GM21390 (cell line): ENCODE measurements around the gene MYO7B.

Source experiments
- ATAC-seq: cut with Tn5 transposase; IDR thresholded peaks from one replicate; pipeline ENCODE4 v1.9.1; 2021; ENCODE audit not compliant: unreplicated experiment

The MYO7B gene

GRCh38 chr2:127572841-127573240 lies 37.4 kb downstream of the MYO7B start:
- no peak for ATAC-seq

- ATAC-seq, result no peak
Observed at GRCh38 chr2:127573298-127573697, 37.8 kb downstream of the MYO7B start.

GRCh38 chr2:127573771-127574170 lies 38.3 kb downstream of the MYO7B start:
- no peak for ATAC-seq

GRCh38 chr2:127574656-127575055 lies 39.2 kb downstream of the MYO7B start:
- no peak for ATAC-seq

GRCh38 chr2:127575185-127575765 lies 39.8 kb downstream of the MYO7B start:
- ATAC-seq, result no peak

- ATAC-seq, result no peak
Observed at GRCh38 chr2:127575941-127576432, 40.5 kb downstream of the MYO7B start.

GRCh38 chr2:127576433-127577207 lies 41.1 kb downstream of the MYO7B start:
- no peak for ATAC-seq

- no peak for ATAC-seq
Observed at GRCh38 chr2:127577208-127577475, 41.7 kb downstream of the MYO7B start.

- ATAC-seq, result no peak
Observed at GRCh38 chr2:127577503-127577902, 42.0 kb downstream of the MYO7B start.

- ATAC-seq, result peak; percentile 52
Observed at GRCh38 chr2:127577973-127578372, 42.5 kb downstream of the MYO7B start.

- ATAC-seq, result no peak
Observed at GRCh38 chr2:127578411-127578810, 42.9 kb downstream of the MYO7B start.

GRCh38 chr2:127579231-127579630 lies 43.7 kb downstream of the MYO7B start:
- ATAC-seq, result no peak

GRCh38 chr2:127580167-127581049 lies 44.9 kb downstream of the MYO7B start:
- ATAC-seq, result no peak

- ATAC-seq, result no peak
Observed at GRCh38 chr2:127581050-127581345, 45.5 kb downstream of the MYO7B start.

- ATAC-seq, result no peak
Observed at GRCh38 chr2:127581516-127582490, 46.3 kb downstream of the MYO7B start.

- no peak for ATAC-seq
Observed at GRCh38 chr2:127582863-127583861, 47.7 kb downstream of the MYO7B start.

GRCh38 chr2:127584047-127584446 lies 48.6 kb downstream of the MYO7B start:
- no peak for ATAC-seq

- ATAC-seq, result no peak
Observed at GRCh38 chr2:127584516-127585033, 49.1 kb downstream of the MYO7B start.

GRCh38 chr2:127585270-127585807 lies 49.9 kb downstream of the MYO7B start:
- ATAC-seq, result no peak
